GM19240 (cell line): ENCODE results near the gene IFNA17.
"Not testable (repeated sequence)": the region's sequence is repeated elsewhere in the genome, so short reads cannot be mapped to it uniquely, and the experiment has no call there.

ENCODE experiments used
- DNase-seq: peaks from one replicate; pipeline ENCODE4 v3.0.0; 2011; ENCODE audit warnings: low spot score; ENCODE audit not compliant: insufficient read length

IFNA17 gene

GRCh38 chr9:21228122-21228521 is at the start of gene IFNA17:
Gene IFNA17, minus strand, starts transcription at chr9:21228222. Its CDS starts 49 bp downstream, at chr9:21228173.
- DNase-seq = no peak

DNA sequence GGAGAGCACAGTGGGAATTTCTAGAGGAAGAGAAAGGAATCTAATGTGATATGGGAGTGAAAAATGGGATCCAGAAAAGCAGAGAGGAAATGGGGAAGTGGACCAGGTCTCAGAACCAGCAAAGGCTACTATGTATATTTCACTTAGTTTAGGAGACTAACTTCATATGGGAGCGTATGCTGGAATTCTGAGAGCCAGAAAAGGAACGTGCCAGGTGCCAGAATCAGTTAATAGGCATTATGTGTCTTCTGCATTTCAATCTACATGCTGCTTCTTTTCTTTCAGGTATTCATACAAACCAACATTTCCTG is 40.3 kb upstream of the IFNA17 start:
- DNase-seq = no peak

DNA sequence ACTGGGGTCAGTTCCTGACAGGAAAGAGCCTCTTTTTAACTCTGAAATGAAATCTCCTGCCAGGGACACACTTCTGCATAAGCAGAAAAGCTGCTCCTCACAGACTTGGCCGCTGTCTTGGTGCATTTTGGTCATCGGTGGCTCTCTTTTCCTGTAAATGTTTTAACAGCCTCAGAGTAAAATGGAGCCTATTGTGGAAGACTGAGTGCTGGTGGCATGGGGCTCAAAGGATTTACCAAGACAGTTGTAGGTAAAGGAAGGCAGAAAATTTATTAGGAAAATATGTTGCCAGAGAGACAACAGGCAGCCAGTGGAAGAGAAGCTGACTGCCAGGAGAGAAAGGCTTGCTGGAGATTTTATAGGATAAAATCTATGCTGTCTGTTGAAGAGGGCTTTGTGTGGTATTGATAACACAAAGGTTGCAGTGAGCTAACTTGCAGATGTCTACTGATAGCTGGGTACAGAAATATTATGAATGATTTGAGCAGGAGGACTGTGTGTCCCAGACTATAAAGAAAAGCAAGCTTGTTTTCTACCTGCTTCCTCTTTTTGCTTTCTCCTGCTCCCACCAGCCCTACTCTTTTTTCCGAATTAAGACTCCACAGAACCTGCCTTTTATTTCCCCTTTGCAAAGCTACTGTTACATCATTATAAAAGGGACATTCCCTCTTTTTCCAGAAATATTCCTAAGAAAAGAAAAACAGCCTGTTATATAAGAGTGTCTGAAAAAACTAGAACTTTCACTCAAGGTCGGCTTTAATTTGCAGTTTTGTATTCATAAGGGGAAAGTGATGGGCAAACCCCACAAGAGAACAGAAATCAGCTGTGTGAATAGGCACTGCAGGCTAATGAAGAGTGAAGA is 39.7 kb upstream of the IFNA17 start:
- DNase-seq = no peak

DNA sequence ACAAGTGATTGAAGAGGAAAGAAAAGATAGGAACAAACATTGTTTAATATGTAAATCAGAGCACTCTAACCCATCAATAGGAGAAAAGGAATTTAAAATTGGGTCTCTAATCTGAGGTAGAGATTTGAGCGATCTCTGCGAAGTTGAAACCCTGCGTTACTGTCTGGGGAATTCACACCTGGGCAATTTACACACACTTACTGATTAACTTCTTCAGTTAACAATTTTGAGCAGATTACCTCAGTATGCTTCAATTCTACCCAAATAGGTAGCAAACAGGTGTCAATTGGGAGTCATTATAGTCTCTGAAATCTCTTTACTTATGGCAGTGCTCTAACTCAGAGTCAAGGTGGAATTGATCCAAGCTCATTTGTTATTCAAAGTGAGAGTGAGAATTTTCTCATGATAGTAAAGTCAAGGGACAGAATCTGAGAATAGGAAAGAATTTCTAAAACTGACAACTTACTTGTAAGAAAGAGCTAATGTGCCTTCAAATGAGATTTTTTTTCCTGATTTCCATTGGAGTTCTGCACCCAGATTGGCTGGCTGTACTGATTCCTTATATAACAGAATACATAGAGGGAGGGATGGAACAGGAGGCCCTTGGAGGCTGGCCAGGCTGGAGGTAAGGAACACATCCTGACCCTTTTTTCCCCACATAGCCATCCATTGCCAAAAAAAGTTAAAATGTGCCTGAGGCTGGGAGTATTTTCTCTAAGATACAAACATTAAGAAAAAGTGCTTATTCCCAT is 38.9 kb upstream of the IFNA17 start:
- no peak for DNase-seq

DNA sequence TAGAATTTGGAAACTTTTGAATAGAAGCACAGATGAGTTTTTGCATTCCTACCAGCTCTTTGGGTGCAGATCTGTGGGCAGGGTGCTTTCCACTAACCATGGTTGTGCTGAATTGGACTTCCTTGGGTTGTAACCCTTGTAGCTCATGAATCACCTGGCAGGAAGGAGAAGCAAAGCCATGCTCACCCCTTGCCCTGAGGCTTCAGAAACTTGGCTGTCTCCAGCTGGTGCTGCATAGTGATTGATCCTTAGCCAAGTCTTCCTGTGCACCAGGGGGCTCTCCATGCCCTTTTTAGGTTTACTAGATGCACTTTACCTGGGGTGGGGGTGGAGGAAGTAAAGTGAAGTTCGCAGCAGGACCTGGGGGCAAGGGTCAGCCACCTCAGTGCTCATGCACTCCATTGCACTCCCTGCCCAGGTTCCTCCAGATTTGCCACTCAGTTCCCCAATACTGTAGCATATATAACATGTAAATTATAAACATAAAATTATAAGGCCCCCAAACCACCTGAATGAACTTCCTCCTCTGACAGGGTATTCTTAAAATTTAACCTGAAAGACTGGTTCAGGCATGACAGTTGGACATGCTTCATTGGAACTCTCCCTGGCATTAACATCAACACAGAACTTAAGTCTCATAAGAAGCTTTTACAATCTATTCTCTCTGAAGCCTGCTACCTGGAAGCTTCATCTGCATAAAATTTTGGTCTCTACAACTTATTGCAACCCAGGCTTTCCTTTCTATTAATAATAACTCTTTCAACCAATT is 37.6 kb upstream of the IFNA17 start:
- no peak for DNase-seq

- no peak for DNase-seq
Observed at GRCh38 chr9:21255538-21256212, 27.7 kb upstream of the IFNA17 start.

- no peak for DNase-seq
Observed at GRCh38 chr9:21252721-21253547, 24.9 kb upstream of the IFNA17 start.

GRCh38 chr9:21251638-21252037 is 23.6 kb upstream of the IFNA17 start:
- DNase-seq = no peak

- no peak for DNase-seq
Observed at GRCh38 chr9:21251190-21251589, 23.2 kb upstream of the IFNA17 start.

GRCh38 chr9:21244836-21245235 is 16.8 kb upstream of the IFNA17 start:
- no peak for DNase-seq

DNA sequence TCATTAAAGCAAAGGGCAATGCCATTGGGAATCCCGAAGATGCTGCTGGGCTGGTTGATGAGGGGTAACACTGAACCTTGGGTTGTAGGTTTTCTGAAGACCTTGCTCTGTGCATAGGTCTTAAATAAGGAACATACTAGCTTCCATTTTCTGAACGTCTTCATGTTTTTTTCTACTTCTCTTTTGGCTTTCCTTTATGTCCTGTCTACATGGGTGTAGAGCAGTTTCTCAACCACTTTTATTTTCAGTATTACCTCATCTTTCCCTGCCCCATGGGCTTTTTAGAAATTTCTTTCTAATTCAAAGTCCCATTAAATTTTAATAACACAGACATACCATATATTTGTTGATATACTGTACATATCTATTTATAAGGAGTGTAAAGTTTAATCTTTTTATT is 11.9 kb upstream of the IFNA17 start, which contains the start of gene IFNA14:
Gene IFNA14, minus strand, starts transcription at position 95 of the 400 bp plus-strand sequence. Its CDS starts 70 bp downstream, at position 25.
- no peak for DNase-seq

DNA sequence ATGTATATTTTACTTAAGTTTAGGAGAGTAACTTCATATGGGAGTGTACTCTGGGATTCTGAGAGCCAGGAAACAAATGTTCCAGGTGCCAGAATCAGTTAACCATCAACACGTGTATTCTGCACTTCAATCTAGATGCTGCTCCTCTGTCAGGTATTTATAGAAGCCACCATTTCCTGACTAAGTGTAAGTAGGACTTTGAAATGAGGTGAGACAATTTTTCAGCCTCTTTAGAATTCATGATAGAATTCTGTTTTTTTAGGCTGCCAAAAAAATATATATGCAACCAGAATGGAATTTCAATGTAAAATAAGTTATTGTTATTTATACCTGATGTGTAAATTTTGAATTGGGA is 8.3 kb upstream of the IFNA17 start:
- not testable (repeated sequence) for DNase-seq

DNA sequence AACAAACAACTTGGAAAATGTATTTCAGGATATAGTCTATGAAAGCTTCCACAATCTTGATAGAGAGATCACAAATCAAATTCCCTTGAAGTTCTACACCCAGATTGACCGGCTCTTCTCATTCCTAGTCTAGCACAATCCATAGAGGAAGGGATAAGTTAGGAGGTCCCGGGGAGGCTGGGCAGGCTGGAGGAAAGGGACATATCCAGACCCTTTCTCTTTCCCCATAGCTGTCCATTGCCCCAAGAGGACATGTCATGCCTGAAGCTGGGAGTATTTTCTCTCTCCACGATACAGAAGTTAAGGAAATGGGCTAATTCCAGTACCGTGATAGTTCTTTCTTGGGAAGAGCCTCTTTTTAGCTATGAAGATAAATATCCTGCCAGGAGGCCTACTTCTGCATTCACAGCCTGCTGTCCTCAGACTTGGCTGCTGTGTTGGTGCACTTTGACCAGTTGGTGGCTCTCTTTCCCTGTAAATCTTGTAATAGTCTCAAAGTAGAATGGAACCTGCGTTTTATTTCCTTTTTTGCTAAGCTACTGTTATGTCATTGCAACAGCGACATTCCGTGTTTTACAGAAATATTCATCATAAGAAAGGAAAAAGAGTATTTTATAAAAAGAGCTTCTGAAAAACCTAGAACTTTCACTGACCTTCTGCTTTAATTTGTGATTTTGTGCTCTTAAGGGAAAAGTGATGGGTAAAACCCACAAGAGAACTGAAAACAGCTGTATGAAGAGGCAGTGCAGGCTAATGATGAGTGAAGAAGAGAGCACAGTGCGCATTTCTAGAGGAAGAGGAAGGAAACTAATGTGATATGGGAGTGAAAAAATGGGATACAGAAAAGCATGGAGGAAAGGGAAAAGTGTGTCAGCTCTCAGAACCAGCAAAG is 7.7 kb upstream of the IFNA17 start:
- DNase-seq = not testable (repeated sequence)

- DNase-seq = no peak
Observed at GRCh38 chr9:21234153-21234687, 6.2 kb upstream of the IFNA17 start.

GRCh38 chr9:21233258-21233657 is 5.2 kb upstream of the IFNA17 start:
- no peak for DNase-seq

- not testable (repeated sequence) for DNase-seq
Observed at GRCh38 chr9:21217211-21217610, 10.8 kb downstream of the IFNA17 start, which contains the start of gene IFNA16. Gene IFNA16, minus strand, starts transcription at chr9:21217311. Its CDS starts 6 bp downstream, at chr9:21217305.

GRCh38 chr9:21213411-21214326 is 14.4 kb downstream of the IFNA17 start:
- DNase-seq = not testable (repeated sequence)

- not testable (repeated sequence) for DNase-seq
Observed at GRCh38 chr9:21212160-21212559, 15.9 kb downstream of the IFNA17 start.
